Hematopoietic multipotent progenitor cell treated with erythropoietin and hydrocortisone succinate and interleukin-3 and kit ligand, for 6 days (in vitro differentiated cells): ENCODE data around the gene ITPR1.
"Not testable (repeated sequence)": the region's sequence is repeated elsewhere in the genome, so short reads cannot be mapped to it uniquely, and the experiment has no call there.

Experiments used
- DNase-seq: peaks from one replicate; pipeline ENCODE4 v3.0.0-alpha.2; 2015

ITPR1 gene

DNA sequence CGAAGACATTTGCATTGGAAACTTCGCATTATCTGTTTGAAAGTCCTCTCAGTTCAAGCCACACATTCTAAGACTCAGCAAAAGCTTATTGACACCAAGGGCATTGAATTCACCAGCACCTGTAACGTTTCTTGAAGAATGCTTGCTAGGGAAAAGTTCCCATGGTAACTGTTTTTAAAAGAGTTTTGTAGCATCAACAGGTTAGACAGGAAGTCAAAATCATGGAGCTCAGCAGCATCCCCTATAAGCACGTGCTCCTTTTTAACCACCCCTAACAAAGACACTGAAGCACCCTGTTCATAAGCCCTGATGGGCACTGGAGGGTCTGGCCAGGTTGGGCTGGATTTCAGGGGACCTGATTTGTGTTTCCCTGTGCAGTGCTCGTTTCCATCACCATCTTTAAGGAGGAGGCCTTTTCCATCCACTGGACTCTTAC, 256.4 kb downstream of the ITPR1 start:
- DNase-seq: no peak

- DNase-seq: no peak
These were observed 257.3 kb downstream of the ITPR1 start for GRCh38 chr3:4750306-4750968.

DNA sequence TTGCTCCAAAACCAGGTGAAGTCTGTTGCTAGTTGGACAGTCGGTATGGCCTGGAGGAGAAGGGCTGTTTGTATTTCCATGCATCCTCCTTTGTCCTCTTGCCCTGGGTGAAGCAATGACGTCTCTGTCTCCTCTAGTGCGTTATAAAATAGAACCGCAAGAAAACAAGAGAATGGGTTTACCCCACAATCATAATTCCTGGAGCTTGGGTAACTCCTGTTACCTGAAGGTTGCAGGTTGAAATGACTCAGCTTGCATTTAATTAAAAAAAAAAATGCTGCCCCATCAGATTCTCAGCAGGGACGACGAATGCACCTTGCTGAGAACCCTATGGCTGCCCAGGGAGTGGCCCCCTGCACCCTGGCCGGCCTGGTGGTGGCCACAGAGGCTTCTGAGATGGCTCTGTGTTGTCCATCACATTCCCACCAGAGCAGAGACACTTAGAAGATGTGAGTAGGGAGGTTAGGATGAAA, 257.9 kb downstream of the ITPR1 start:
- DNase-seq: no peak

DNA sequence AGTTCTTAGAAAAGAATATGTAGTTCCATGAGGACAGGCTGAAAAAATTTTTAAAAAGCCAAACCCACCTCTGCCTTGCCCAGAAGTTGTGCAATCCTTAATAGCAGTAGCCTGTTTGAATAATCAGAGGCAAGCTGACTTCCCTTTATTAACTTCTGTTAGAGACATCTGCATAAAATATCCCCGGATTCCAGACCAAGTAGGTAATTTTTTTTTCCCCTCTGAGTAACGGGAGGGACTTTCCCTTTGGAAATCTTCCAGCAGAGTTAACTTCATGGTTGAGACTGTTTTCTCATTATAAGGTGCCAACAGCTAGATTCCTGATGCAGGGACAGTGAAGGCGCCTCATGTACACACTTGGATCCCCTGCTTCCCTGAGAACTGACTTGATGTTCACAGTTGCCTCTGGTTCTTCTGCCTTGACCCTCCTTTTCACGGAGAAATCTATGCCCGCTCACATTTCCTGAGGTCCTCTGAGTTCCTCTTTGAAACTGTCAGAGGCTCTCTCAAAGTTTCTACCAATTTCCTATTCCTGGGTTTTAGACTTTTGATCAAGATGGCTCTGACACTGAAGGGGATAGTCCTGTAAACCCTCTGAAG, 258.5 kb downstream of the ITPR1 start:
- peak; percentile 72 for DNase-seq

DNA sequence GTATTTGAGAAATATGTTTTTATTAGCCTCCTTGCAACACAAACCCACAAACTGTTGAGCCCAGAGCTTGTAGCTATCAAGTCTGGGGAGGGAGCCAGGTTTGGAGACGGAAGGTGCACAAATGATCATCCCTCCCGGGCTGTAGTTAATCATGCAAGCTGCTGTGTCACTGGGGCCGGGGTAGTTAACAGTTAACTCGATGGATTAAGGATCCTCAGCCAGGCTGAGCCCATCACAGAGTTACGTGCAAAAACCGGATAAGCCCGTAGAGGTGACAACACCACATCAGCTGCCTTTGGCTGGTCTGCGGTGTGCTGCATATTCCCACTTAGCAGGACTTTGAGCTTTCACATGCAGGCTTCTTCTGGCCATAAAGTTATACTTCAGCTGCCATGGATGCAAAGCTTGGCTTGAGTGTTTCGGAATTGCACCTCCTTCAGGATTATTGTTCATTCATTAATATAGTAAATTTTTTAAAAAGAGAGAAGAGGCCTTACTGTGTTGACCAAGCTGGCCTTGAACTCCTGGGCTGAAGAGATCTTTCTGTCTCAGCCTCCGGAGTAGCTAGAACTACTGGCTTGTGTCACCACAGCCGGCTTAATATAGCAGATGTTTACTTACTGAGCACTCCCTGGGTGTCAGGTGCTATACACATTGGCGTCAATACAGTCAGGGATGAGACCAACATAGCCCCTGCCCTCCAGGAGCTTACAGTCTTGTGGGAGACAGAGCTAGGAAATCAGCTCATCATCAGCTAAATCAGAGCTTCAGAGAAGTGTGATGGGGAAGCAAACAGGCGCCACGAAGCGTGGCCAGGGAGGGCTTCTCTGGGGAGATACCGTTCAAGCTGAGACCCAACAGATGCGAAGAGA, 259.3 kb downstream of the ITPR1 start:
- peak; percentile 76 for DNase-seq

GRCh38 chr3:4753073-4753691, 260.0 kb downstream of the ITPR1 start:
- no peak for DNase-seq

DNA sequence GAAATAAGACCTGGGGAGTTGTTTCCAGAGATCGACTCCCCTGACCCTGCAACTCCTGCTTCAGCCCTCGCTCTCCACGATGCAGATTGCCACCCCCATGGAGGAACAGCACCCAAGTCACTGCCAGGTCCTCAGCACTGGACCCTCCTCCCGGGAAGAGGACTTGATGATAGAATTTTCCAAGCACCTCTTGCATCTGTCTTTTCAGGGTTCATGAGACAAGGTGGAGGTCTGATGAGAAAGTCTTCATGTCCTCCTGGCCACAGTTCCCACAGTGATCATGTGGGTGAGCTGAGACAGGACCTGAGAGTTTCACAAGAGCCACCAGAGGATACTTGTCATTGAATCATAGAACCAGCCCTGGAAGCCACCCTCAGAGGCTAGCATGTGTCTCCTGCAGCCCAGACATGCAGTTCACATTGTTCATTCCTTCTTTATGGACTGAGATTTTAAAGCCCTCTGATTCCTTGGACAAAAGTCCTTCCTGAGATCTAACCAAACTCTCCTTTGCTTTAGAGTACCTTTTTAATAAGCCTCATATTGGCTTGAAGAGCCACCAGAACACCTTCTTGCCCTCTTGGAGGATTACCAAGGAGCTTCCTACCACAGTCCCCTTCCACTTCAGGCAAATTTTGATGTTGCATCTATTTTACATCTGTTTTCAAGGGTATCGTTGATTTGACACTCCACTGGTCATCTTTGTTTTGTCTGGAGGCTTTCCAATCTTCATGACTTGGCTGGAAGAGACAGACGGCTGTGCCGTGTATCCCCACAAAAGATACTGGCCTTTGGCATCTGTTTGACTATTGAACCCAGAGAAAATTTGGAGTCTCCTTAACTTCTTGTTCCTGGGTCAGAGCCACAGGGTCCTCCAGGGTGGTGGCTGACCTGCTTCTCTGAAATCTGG, 261.3 kb downstream of the ITPR1 start:
- peak; percentile 39 for DNase-seq

DNA sequence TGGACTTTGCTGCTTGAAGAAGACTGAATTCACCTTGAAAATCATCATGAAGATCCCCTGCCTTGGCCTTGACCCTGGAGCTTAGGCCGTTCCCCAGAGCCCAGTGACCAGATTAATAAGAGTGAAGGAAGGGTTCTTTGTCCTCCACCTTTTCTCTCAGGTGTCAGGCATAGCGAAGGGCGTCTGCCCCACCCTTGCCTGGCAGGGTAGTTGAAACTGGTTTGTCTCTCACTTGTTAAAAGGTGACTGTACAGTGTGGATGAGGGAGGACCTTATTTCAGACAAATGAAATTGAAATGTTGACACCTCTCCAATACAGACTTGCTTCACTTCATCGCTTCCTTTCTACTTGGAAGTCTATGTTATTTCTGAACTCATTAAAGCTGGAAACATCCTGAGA, 262.4 kb downstream of the ITPR1 start:
- DNase-seq: no peak

GRCh38 chr3:4756057-4756775, 263.1 kb downstream of the ITPR1 start:
- DNase-seq: peak; percentile 30

GRCh38 chr3:4756855-4757574, 263.9 kb downstream of the ITPR1 start:
- no peak for DNase-seq

GRCh38 chr3:4757575-4758248, 264.6 kb downstream of the ITPR1 start:
- DNase-seq: no peak

- no peak for DNase-seq
These were observed 265.2 kb downstream of the ITPR1 start for GRCh38 chr3:4758249-4758860.

- peak; percentile 70 for DNase-seq
These were observed 266.0 kb downstream of the ITPR1 start for GRCh38 chr3:4758957-4759656.

GRCh38 chr3:4759689-4760312, 266.7 kb downstream of the ITPR1 start:
- peak; percentile 48 for DNase-seq

GRCh38 chr3:4761759-4762158, 268.6 kb downstream of the ITPR1 start:
- DNase-seq: no peak

- not testable (repeated sequence) for DNase-seq
These were observed 269.5 kb downstream of the ITPR1 start for GRCh38 chr3:4762481-4763230.

DNA sequence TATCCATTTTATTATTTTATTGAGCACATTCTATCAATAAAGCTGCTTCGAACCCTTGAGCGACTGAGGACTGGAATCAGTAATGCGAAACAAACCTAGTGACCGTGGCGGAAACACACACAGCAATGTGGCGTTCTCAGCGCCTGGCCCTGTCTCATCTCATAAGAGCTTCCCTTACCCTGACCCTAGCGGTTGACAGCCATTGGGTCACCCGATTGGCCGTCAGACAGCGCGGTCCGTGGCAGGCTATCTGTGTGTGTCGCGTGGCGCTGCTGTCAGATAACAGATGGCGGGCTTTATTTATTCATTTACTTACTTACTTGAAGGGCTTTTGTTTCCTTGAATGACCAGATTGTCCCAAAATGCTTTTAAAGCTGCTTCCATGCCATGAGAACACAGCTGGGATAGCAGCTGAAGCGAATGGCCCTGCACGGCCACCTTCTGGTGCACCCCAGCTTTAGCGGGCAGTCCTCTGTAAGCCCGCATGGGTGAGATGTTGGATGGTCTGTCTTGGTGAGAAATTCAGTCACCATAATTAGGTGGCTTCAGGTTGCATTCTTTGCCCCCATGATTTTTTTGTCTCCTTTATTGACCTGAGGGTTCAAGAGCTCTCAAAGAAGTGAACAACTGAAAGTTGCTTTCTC, 270.6 kb downstream of the ITPR1 start:
- DNase-seq: no peak
